ENCODE measurements around the gene SHC4.
A peak's percentile ranks its signal among the peaks of the same experiment; 100 is the strongest.
"Not testable (repeated sequence)": the region's sequence is repeated elsewhere in the genome, so short reads cannot be mapped to it uniquely, and the experiment has no call there.

Gene SHC4

DNA sequence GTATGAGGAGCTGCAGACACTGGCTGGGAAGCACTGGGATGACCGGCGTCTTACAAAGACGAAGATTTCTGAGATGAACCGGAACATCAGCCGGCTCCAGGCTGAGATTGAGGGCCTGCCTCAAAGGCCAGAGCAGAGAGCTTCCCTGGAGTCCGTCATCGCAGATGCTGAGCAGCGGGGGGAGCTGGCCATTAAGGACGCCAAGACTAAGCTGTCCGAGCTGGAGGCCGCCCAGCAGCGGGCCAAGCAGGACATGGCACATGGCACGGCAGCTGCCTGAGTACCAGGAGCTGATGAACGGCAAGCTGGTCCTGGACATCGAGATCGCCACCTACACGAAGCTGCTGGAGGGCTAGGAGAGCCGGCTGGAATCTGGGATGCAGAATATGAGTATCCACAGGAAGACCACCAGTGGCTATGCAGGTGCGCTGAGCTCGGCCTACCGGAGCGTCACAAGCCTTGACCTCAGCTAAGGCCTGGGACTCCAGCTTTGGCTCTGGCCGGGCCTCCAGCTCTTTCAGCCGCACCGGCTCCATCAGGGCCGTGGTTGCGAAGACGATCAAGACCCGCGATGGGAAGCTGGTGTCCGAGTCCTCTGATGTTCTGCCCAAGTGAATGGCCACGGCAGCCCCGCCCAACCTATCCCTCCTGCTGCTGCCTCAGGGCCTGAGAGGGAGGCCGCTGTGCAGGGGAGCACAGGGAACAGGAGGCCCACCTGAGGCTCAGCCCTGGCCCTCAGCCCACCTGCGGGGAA lies 9.2 kb upstream of the SHC4 start:
- TF ChIP-seq, protein P1, sequence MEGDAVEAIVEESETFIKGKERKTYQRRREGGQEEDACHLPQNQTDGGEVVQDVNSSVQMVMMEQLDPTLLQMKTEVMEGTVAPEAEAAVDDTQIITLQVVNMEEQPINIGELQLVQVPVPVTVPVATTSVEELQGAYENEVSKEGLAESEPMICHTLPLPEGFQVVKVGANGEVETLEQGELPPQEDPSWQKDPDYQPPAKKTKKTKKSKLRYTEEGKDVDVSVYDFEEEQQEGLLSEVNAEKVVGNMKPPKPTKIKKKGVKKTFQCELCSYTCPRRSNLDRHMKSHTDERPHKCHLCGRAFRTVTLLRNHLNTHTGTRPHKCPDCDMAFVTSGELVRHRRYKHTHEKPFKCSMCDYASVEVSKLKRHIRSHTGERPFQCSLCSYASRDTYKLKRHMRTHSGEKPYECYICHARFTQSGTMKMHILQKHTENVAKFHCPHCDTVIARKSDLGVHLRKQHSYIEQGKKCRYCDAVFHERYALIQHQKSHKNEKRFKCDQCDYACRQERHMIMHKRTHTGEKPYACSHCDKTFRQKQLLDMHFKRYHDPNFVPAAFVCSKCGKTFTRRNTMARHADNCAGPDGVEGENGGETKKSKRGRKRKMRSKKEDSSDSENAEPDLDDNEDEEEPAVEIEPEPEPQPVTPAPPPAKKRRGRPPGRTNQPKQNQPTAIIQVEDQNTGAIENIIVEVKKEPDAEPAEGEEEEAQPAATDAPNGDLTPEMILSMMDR (IDR thresholded peaks at IDR 0.05; ENCODE audit: borderline replicate concordance, control extremely low read depth, extremely low read depth, insufficient read depth, missing control alignments), result no peak
- no peak for DNase-seq (ENCODE audit: low spot score)
- in situ Hi-C loops (cut with MboI; ENCODE audit: low sequenced_read_pairs, unreplicated experiment), result loop anchor here (25.0 kb wide), 1 partner anchor 611 kb away; no protein-coding TSS in a partner anchor

DNA sequence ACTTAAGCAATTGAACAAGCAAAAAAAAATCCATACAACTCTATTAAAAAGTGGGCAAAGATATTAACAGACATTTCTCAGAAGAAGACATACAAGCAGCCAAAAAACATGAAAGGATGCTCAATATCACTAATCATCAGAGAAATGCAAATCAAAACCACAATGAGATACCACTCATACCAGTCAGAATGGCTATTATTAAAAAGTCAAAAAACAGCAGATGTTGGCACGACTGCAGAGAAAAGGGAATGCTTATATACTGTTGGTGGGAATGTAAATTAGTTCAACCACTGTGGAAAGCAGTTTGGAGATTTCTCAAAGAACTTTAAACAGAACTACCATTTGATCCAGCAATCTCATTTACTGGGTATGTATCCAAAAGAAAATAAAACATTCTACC lies 7.2 kb upstream of the SHC4 start:
- DNase-seq (ENCODE audit: low spot score), result not testable (repeated sequence)
- in situ Hi-C loops (cut with MboI; ENCODE audit: low sequenced_read_pairs, unreplicated experiment), result loop anchor here (25.0 kb wide), 1 partner anchor 609 kb away; no protein-coding TSS in a partner anchor

DNA sequence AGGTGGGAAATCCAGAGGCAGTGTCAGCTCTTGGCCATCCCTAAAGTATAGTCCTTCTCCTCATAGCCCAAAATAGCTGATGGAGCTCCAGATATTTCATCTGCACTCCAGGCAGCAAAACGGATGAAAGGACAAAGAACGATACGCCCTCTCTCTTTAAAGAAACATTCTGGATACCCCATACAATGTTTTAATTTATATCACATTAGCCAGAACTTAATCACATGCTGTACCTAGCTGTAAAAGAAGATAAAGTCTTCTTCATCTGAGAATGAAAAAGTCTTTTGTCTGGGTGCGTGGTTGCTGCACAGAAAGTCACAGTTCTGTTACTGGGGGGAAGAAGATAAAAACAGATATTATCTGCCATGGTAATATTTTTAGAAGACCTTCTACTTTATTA lies 4.3 kb upstream of the SHC4 start:
- TF ChIP-seq, protein P1 (IDR thresholded peaks at IDR 0.05; ENCODE audit: borderline replicate concordance, control extremely low read depth, extremely low read depth, insufficient read depth, missing control alignments), result no peak
- in situ Hi-C loops (cut with MboI; ENCODE audit: low sequenced_read_pairs, unreplicated experiment), result loop anchor here (25.0 kb wide), 1 partner anchor 606 kb away; no protein-coding TSS in a partner anchor
- no peak for DNase-seq (ENCODE audit: low spot score)

DNA sequence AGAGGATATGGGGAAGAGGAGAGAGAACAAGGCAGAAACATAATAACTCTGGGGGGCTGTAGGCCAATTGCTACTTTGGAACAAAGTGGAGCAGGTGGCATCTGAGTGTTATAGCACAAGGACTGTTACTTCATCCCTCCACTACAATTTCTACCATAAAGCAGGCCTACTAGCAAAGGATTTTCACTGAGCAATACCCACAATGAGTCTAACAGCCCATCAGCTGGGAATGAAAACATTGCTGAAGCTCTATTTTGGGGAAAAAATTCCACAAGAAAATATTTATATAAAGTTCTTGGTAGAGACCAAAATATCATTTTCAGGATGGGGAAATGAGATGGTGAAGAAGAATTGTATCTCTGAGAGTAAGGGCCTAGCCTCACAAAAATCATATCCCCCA lies 3.6 kb upstream of the SHC4 start:
- DNase-seq (ENCODE audit: low spot score), result no peak
- in situ Hi-C loops (cut with MboI; ENCODE audit: low sequenced_read_pairs, unreplicated experiment), result loop anchor here (25.0 kb wide), 1 partner anchor 605 kb away; no protein-coding TSS in a partner anchor

DNA sequence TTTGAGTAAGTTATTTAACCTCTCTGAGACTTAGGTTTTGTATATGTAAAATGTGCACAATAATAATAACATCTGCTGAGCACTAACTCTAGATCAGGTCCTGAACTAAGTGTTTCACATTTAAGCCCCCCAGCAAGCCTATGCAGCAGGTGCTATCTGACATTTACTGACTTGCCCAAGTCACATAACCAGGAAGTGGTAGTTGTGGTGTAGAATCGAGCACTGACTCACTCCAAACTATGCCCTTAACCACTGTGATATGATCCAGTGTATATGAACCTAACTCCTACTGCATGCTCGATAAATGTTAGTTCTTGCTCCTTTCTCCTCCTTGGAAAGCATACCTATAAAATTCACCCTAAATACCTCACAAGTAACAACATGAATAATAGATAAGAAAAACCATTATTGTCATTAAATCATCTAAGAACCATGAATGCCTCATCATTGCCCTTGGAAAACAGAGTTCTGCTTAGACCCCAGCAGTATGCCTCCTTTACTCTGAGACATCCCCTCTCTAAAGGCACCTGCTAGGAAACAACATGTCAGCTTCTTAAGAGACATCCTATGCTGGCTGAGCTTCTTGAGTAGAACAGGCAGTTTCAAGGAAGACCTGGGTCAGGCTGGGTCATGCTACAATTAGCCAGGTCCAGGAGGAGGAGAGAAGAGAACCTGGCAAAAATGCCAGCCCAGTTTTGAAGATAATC lies 3.0 kb upstream of the SHC4 start:
- TF ChIP-seq, protein P1 (IDR thresholded peaks at IDR 0.05; ENCODE audit: borderline replicate concordance, control extremely low read depth, extremely low read depth, insufficient read depth, missing control alignments), result no peak
- DNase-seq (ENCODE audit: low spot score), result peak; percentile 38
- in situ Hi-C loops (cut with MboI; ENCODE audit: low sequenced_read_pairs, unreplicated experiment), result loop anchor here (25.0 kb wide), 1 partner anchor 604 kb away; no protein-coding TSS in a partner anchor

More for the DNA sequence above, 3.6 kb upstream of the SHC4 start:
- TF ChIP-seq, protein P1 (IDR thresholded peaks at IDR 0.05; ENCODE audit: borderline replicate concordance, control extremely low read depth, extremely low read depth, insufficient read depth, missing control alignments), result no peak

DNA sequence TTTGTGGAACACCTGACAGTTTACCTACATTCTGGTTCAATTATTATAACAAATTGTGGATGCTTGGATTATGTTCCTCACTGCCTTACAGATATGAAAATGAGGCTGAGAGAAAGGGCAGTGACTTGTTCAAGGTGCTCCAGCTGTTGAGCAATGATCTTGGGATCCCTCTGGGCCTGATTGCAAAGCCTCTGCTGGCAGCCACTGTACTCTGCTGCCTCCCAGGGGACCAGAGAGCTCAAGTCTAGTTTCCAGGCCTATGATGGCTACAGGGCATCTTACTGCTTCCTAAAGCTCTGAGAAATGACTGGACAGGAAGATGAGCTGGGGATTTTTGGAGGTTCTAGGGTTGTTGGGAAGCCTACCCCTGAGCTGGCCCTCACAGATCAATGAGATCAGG lies 2.3 kb upstream of the SHC4 start:
- peak; percentile 49 for DNase-seq (ENCODE audit: low spot score)
- TF ChIP-seq, protein P1 (IDR thresholded peaks at IDR 0.05; ENCODE audit: borderline replicate concordance, control extremely low read depth, extremely low read depth, insufficient read depth, missing control alignments), result peak; percentile 39
- in situ Hi-C loops (cut with MboI; ENCODE audit: low sequenced_read_pairs, unreplicated experiment), result loop anchor here (25.0 kb wide), 1 partner anchor 604 kb away; no protein-coding TSS in a partner anchor

DNA sequence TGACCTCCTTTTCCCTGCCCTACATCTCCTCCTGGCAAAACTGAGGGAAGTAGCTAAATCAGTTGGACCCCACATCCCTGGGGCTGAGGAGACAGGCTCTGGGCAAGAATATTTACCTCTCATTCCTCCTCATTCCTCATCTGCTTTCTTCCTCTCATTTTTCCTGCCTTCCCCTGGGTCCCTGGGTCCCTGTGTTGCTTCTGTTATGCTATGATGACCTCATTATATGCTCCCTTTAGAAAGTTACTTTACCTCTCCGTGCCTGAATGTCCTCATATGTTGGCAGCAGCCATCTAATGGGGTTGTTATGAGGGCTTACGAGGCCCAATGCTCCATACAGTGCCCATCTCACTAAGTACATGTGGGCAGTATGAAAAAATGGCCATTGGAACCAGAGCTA lies 1.2 kb upstream of the SHC4 start:
- TF ChIP-seq, protein P1 (IDR thresholded peaks at IDR 0.05; ENCODE audit: borderline replicate concordance, control extremely low read depth, extremely low read depth, insufficient read depth, missing control alignments), result no peak
- DNase-seq (ENCODE audit: low spot score), result no peak
- in situ Hi-C loops (cut with MboI; ENCODE audit: low sequenced_read_pairs, unreplicated experiment), result loop anchor here (25.0 kb wide), 1 partner anchor 603 kb away; no protein-coding TSS in a partner anchor
